Aorta (tissue), 5 donors: ENCODE measurements around the gene CCT5. TPM values are rescaled to one million over a fixed set of nuclear protein-coding genes. Genes with fewer than 3 reads are reported as not detected.
A peak's percentile ranks its signal among the peaks of the same experiment; 100 is the strongest.

Experiments used
- ATAC-seq: fragments of 200-7000 bp; cut with Tn5 transposase; one replicate; pipeline ENCODE4 v1.9.1; 2022; ENCODE audit warnings: moderate library complexity; ENCODE audit not compliant: low FRiP score
- DNase-seq, 2 donors: peaks; one replicate each; pipeline ENCODE4 v3.0.0-alpha.2; 2020
- H3K27ac ChIP-seq, 2 donors: one replicate each; pipeline ENCODE4 v1.5.1; 2013; ENCODE audit warnings: low read length in 2 of 2, mild to moderate bottlenecking in 2 of 2, moderate library complexity in 2 of 2, control low read depth in 1 of 2, inconsistent platforms in 1 of 2, low read depth in 1 of 2
- H3K27me3 ChIP-seq, 2 donors: one replicate each; pipeline ENCODE4 v1.6.1; 2013; ENCODE audit warnings: control low read depth in 1 of 2, low read length in 1 of 2, mild to moderate bottlenecking in 1 of 2, moderate library complexity in 1 of 2; ENCODE audit not compliant: insufficient read depth in 2 of 2, control insufficient read depth in 1 of 2
- H3K36me3 ChIP-seq, 2 donors: one replicate each; pipeline ENCODE4 v1.6.1; 2013; ENCODE audit warnings: control low read depth in 1 of 2, low read length in 1 of 2, mild to moderate bottlenecking in 1 of 2; ENCODE audit not compliant: insufficient read depth in 2 of 2, control insufficient read depth in 1 of 2
- H3K4me1 ChIP-seq, 2 donors: one replicate each; pipeline ENCODE4 v1.6.1; 2013; ENCODE audit warnings: low read length in 2 of 2, control low read depth in 1 of 2, mild to moderate bottlenecking in 1 of 2, moderate library complexity in 1 of 2; ENCODE audit not compliant: insufficient read depth in 2 of 2, control insufficient read depth in 1 of 2
- H3K4me3 ChIP-seq, 2 donors: one replicate each; pipeline ENCODE4 v1.5.1; 2013; ENCODE audit warnings: low read length in 2 of 2, control low read depth in 1 of 2, mild to moderate bottlenecking in 1 of 2
- H3K9me3 ChIP-seq: one replicate; pipeline ENCODE4 v1.6.1; 2013; ENCODE audit warnings: mild to moderate bottlenecking, low read length; ENCODE audit not compliant: control insufficient read depth
- WGBS, 2 donors: extraction: QIAGEN DNeasy Blood & Tissue Kit; methylation state at CpG; one replicate each; pipeline ENCODE4 v1.1.7; 2013; 5-methylcytosine and 5-hydroxymethylcytosine counted together
- intact Hi-C, 2 donors: fragments of 100-400 bp; cut with DNase I; formaldehyde crosslinking; loops; one replicate each; pipeline versions ENCODE4 v1.14.2 to v1.15.0; 2022
- polyA plus RNA-seq, 2 donors: library from polyadenylated mRNA; stranded (reverse); fragments of 200-250 nt; gene quantifications; one replicate each; pipeline ENCODE4 v1.2.3, GENCODE V29; 2013
- total RNA-seq, 2 donors: library from RNA; stranded (reverse); fragmentation: NEBNext Ultra II Directional; extraction: Animal tissue kit (Norgen Biotek cat#: 25700); gene quantifications; one replicate each; pipeline ENCODE4 v1.2.1, GENCODE V29; 2021
- donor health status: healthy with polysubstance abuse.
- donor health status: Bipolar disorder and iron deficiency.
- donor health status: DM: no; HTN: no; CAD: no.
- donor health status: DM: no; HTN: no; CAD: no.
- donor health status: DM: yes; HTN: yes; CAD: no.

CCT5 gene
- total and polyA plus RNA-seq, 4 donors = 72.1 to 104 (median 79.7) TPM

GRCh38 chr5:10286162-10286861 lies 36.2 kb downstream of the CCT5 start:
- DNase-seq (no peak), ATAC-seq (no peak)
- no peaks in the 10 kb centered on the region for H3K27me3 ChIP-seq
- intact Hi-C loops = loop anchor here in 1 of 2 donors (5.0 to 10.0 kb wide), 3 partner anchors 116 to 338 kb away; no protein-coding TSS in a partner anchor
- no peaks in the 10 kb centered on the region for H3K9me3 ChIP-seq
- no peak overlapping the region for H3K4me3 ChIP-seq
- no peak overlapping the region for H3K27ac ChIP-seq
- H3K4me1 ChIP-seq = no peaks in the 10 kb centered on the region
- H3K36me3 ChIP-seq = no peaks in the 10 kb centered on the region
- WGBS, 2 donors = 82 to 88% methylated on average over 6 of the region's 6 CpGs

- intact Hi-C loops = loop anchor here in 1 of 2 donors (5.0 to 10.0 kb wide), 3 partner anchors 115 to 338 kb away; no protein-coding TSS in a partner anchor
- Histone ChIP-seq H3K4me1 (no peaks in the 10 kb centered on the region), H3K27me3 (no peaks in the 10 kb centered on the region), H3K36me3 (no peaks in the 10 kb centered on the region), H3K4me3 (no peak overlapping the region), H3K27ac (no peak overlapping the region), H3K9me3 (no peaks in the 10 kb centered on the region)
- ATAC-seq = no peak
- 87 to 92% methylated on average over 7 of the region's 7 CpGs for WGBS, 2 donors
- DNase-seq = no peak
Observed at GRCh38 chr5:10286862-10287227, 36.8 kb downstream of the CCT5 start.

GRCh38 chr5:10288592-10289219 lies 38.6 kb downstream of the CCT5 start:
- ATAC-seq = peak; percentile 16
- intact Hi-C loops = loop anchor here in 1 of 2 donors (5.0 to 10.0 kb wide), 3 partner anchors 114 to 336 kb away; no protein-coding TSS in a partner anchor
- Histone ChIP-seq H3K9me3 (no peaks in the 10 kb centered on the region), H3K27ac (no peak overlapping the region), H3K27me3 (no peaks in the 10 kb centered on the region), H3K36me3 (no peaks in the 10 kb centered on the region), H3K4me1 (no peaks in the 10 kb centered on the region), H3K4me3 (no peak overlapping the region)
- 53 to 58% methylated on average over 13 of the region's 13 CpGs for WGBS, 2 donors
- DNase-seq = no peak

GRCh38 chr5:10289353-10289752 lies 39.3 kb downstream of the CCT5 start:
- Histone ChIP-seq H3K27me3 (no peaks in the 10 kb centered on the region), H3K9me3 (no peaks in the 10 kb centered on the region), H3K36me3 (no peaks in the 10 kb centered on the region), H3K4me3 (no peak overlapping the region), H3K4me1 (no peaks in the 10 kb centered on the region), H3K27ac (no peak overlapping the region)
- DNase-seq (peak in 1 of 2 donors; percentile 56), ATAC-seq (peak; percentile 68)
- intact Hi-C loops = loop anchor here in 1 of 2 donors (5.0 to 10.0 kb wide), 3 partner anchors 113 to 335 kb away; no protein-coding TSS in a partner anchor
- WGBS, 2 donors = 26% methylated on average over 6 of the region's 6 CpGs

GRCh38 chr5:10289991-10290390 lies 39.9 kb downstream of the CCT5 start:
- Histone ChIP-seq H3K4me1 (no peaks in the 10 kb centered on the region), H3K27me3 (no peaks in the 10 kb centered on the region), H3K27ac (no peak overlapping the region), H3K36me3 (no peaks in the 10 kb centered on the region), H3K4me3 (no peak overlapping the region), H3K9me3 (no peaks in the 10 kb centered on the region)
- 90 to 91% methylated on average over 10 of the region's 10 CpGs for WGBS, 2 donors
- intact Hi-C loops = loop anchor here (5.0 to 10.0 kb wide), 4 partner anchors 67 to 335 kb away; no protein-coding TSS in a partner anchor
- ATAC-seq (no peak), DNase-seq (no peak)

- no peak overlapping the region for H3K4me3 ChIP-seq
- DNase-seq (no peak), ATAC-seq (no peak)
- no peaks in the 10 kb centered on the region for H3K36me3 ChIP-seq
- no peaks in the 10 kb centered on the region for H3K27me3 ChIP-seq
- H3K4me1 ChIP-seq = no peaks in the 10 kb centered on the region
- H3K9me3 ChIP-seq = peaks cover under 1% of the 10 kb centered on the region
- intact Hi-C loops = loop anchor here in 1 of 2 donors (5.0 kb wide), 1 partner anchor 67 kb away; no protein-coding TSS in a partner anchor
- H3K27ac ChIP-seq = no peak overlapping the region
- 90 to 91% methylated on average over 9 of the region's 9 CpGs for WGBS, 2 donors
Observed at GRCh38 chr5:10290438-10290837, 40.4 kb downstream of the CCT5 start.

- 80 to 92% methylated on average over 9 of the region's 9 CpGs for WGBS, 2 donors
- no peak for ATAC-seq
- no peaks in the 10 kb centered on the region for H3K36me3 ChIP-seq
- intact Hi-C loops = loop anchor here in 1 of 2 donors (5.0 kb wide), 1 partner anchor 65 kb away; no protein-coding TSS in a partner anchor
- no peak overlapping the region for H3K4me3 ChIP-seq
- H3K9me3 ChIP-seq = peaks cover 1% of the 10 kb centered on the region
- no peak overlapping the region for H3K27ac ChIP-seq
- no peaks in the 10 kb centered on the region for H3K4me1 ChIP-seq
- DNase-seq = no peak
- H3K27me3 ChIP-seq = no peaks in the 10 kb centered on the region
Observed at GRCh38 chr5:10291692-10292339, 41.7 kb downstream of the CCT5 start.

GRCh38 chr5:10293907-10294662 lies 44.0 kb downstream of the CCT5 start:
- Histone ChIP-seq H3K27ac (no peak overlapping the region), H3K4me1 (no peaks in the 10 kb centered on the region), H3K4me3 (no peak overlapping the region), H3K27me3 (no peaks in the 10 kb centered on the region), H3K9me3 (peaks cover 1% of the 10 kb centered on the region), H3K36me3 (no peaks in the 10 kb centered on the region)
- no peak for ATAC-seq
- WGBS, 2 donors = 90 to 95% methylated on average over 3 of the region's 3 CpGs
- no peak for DNase-seq
- intact Hi-C loops = loop anchor here in 1 of 2 donors (5.0 kb wide), 1 partner anchor 63 kb away; no protein-coding TSS in a partner anchor
